Upper lobe of left lung (tissue), 6 donors: Measurements from ENCODE around the gene TMEM100. TPM values are rescaled to one million over a fixed set of nuclear protein-coding genes. Genes with fewer than 3 reads are reported as not detected.

Experiments used
- ATAC-seq, 2 donors: fragments of 200-7000 bp; cut with Tn5 transposase; one replicate each; pipeline ENCODE4 v1.9.1; 2022; ENCODE audit warnings: mild to moderate bottlenecking in 2 of 2, moderate library complexity in 2 of 2; ENCODE audit not compliant: low FRiP score in 2 of 2
- DNase-seq, 2 donors: peaks; one replicate each; pipeline ENCODE4 v3.0.0-alpha.2; 2019 to 2020
- H3K27ac ChIP-seq, 4 donors: fragments of 200-600 bp; sonication (generic); one replicate each; pipeline ENCODE4 v1.5.1; 2016 to 2019
- H3K27me3 ChIP-seq, 4 donors: fragments of 200-600 bp; sonication (generic); one replicate each; pipeline ENCODE4 v1.5.1; 2017 to 2019
- H3K36me3 ChIP-seq, 4 donors: fragments of 200-600 bp; sonication (generic); one replicate each; pipeline ENCODE4 v1.5.1; 2016 to 2019
- H3K4me1 ChIP-seq, 4 donors: fragments of 200-600 bp; sonication (generic); one replicate each; pipeline ENCODE4 v1.5.1; 2018 to 2019
- H3K4me3 ChIP-seq, 4 donors: fragments of 200-600 bp; sonication (generic); one replicate each; pipeline ENCODE4 v1.5.1; 2017 to 2019; ENCODE audit warnings: mild to moderate bottlenecking in 2 of 4, moderate library complexity in 1 of 4
- H3K9me3 ChIP-seq, 4 donors: fragments of 200-600 bp; sonication (generic); one replicate each; pipeline ENCODE4 v1.5.1; 2018 to 2019
- CTCF ChIP-seq, 6 experiments: fragments of 450-650 bp in 4 of 6; fragments of 200-600 bp in 2 of 6; sonication (generic) in 2 of 6; IDR thresholded peaks; one replicate each; pipeline ENCODE4 v1.5.1; 2016 to 2019; ENCODE audit warnings: antibody characterized with exemption in 6 of 6
- EP300 ChIP-seq, 4 donors: sonication (generic); formaldehyde crosslinking; IDR thresholded peaks; one replicate each; pipeline ENCODE4 v1.5.1; 2017; ENCODE audit warnings: antibody characterized with exemption in 4 of 4, control low read depth in 2 of 4
- POLR2A ChIP-seq, 4 donors: fragments of 450-650 bp; IDR thresholded peaks; one replicate each; pipeline ENCODE4 v1.5.1; 2016 to 2017; ENCODE audit warnings: antibody characterized with exemption in 4 of 4, mild to moderate bottlenecking in 2 of 4
- POLR2AphosphoS5 ChIP-seq, 2 donors: sonication (generic); formaldehyde crosslinking; IDR thresholded peaks; one replicate each; pipeline ENCODE4 v1.5.1; 2017; ENCODE audit warnings: antibody characterized with exemption in 2 of 2
- whole genome bisulfite sequencing, 2 donors: methylation state at CpG; one replicate each; pipeline ENCODE4 v1.1.5; 2017 to 2018; 5-methylcytosine and 5-hydroxymethylcytosine counted together
- total RNA-seq, 6 donors: library from RNA; depleted of rRNA in 4 of 6; stranded (reverse); fragments of >200 nt in 4 of 6; gene quantifications; one replicate each; pipeline versions ENCODE4 v1.1.0 to v1.2.1, GENCODE V29; 2016 to 2021
- donor health status: DM: no; HTN: no; CAD: no; lungs with moderate emphysema.
- donor health status: DM: no; HTN: yes; CAD: no; lungs with severe emphysema.

The TMEM100 gene
- total RNA-seq, 6 donors from 2014 or later = 89.1 to 195 (median 142) TPM

- Histone ChIP-seq H3K27me3 (no peaks in the 10 kb centered on the region), H3K4me3 (no peak overlapping the region), H3K9me3 (no peaks in the 10 kb centered on the region), H3K4me1 (peaks cover 8 to 10% (median 9%) of the 10 kb centered on the region in 4 donors), H3K36me3 (no peaks in the 10 kb centered on the region), H3K27ac (no peak overlapping the region)
- WGBS, 2 donors = 60% methylated on average over 3 of the region's 3 CpGs
- ATAC-seq (no peak), DNase-seq (no peak)
- TF ChIP-seq CTCF (IDR thresholded peaks at IDR 0.05) (no peak), POLR2A (IDR thresholded peaks at IDR 0.05) (no peak), EP300 (IDR thresholded peaks at IDR 0.05) (no peak), POLR2AphosphoS5 (IDR thresholded peaks at IDR 0.05) (no peak)
Observed at GRCh38 chr17:55747209-55747608, 24.5 kb upstream of the TMEM100 start.

- no peak for ATAC-seq
- Histone ChIP-seq H3K4me3 (no peak overlapping the region), H3K36me3 (no peaks in the 10 kb centered on the region), H3K27me3 (no peaks in the 10 kb centered on the region), H3K4me1 (peaks cover under 1 to 2% (median 1%) of the 10 kb centered on the region in 4 donors), H3K27ac (no peak overlapping the region), H3K9me3 (no peaks in the 10 kb centered on the region)
- WGBS, 2 donors = 83 to 93% methylated on average over 1 of the region's 1 CpG
- TF ChIP-seq POLR2A (IDR thresholded peaks at IDR 0.05) = no peak
- TF ChIP-seq POLR2AphosphoS5 (IDR thresholded peaks at IDR 0.05) = no peak
- no peak for TF ChIP-seq CTCF (IDR thresholded peaks at IDR 0.05)
- no peak for TF ChIP-seq EP300 (IDR thresholded peaks at IDR 0.05)
- DNase-seq = no peak
Observed at GRCh38 chr17:55746466-55746865, 23.8 kb upstream of the TMEM100 start.

GRCh38 chr17:55745258-55745657 is 22.6 kb upstream of the TMEM100 start:
- 100% methylated on average over 1 of the region's 1 CpG for WGBS, 2 donors
- no peaks in the 10 kb centered on the region for H3K36me3 ChIP-seq
- H3K4me3 ChIP-seq = no peak overlapping the region
- H3K4me1 ChIP-seq = no peaks in the 10 kb centered on the region
- TF ChIP-seq POLR2A (IDR thresholded peaks at IDR 0.05) (no peak), EP300 (IDR thresholded peaks at IDR 0.05) (no peak), POLR2AphosphoS5 (IDR thresholded peaks at IDR 0.05) (no peak), CTCF (IDR thresholded peaks at IDR 0.05) (no peak)
- H3K9me3 ChIP-seq = no peaks in the 10 kb centered on the region
- no peaks in the 10 kb centered on the region for H3K27me3 ChIP-seq
- ATAC-seq (no peak), DNase-seq (no peak)
- H3K27ac ChIP-seq = no peak overlapping the region

- no peak for ATAC-seq
- Histone ChIP-seq H3K4me3 (no peak overlapping the region), H3K27me3 (no peaks in the 10 kb centered on the region), H3K4me1 (no peaks in the 10 kb centered on the region), H3K9me3 (no peaks in the 10 kb centered on the region), H3K27ac (no peak overlapping the region), H3K36me3 (no peaks in the 10 kb centered on the region)
- TF ChIP-seq CTCF (IDR thresholded peaks at IDR 0.05) = no peak
- TF ChIP-seq POLR2A (IDR thresholded peaks at IDR 0.05) = no peak
- no peak for TF ChIP-seq POLR2AphosphoS5 (IDR thresholded peaks at IDR 0.05)
- no peak for TF ChIP-seq EP300 (IDR thresholded peaks at IDR 0.05)
- peak in 1 of 2 donors; percentile 72 for DNase-seq
- WGBS, 2 donors = 49% methylated on average over 3 of the region's 3 CpGs
Observed at GRCh38 chr17:55743103-55743679, 20.5 kb upstream of the TMEM100 start.
